HG02981 (cell line): ENCODE measurements around the gene ABLIM2.

Experiments used
- ATAC-seq: cut with Tn5 transposase; IDR thresholded peaks from one replicate; pipeline ENCODE4 v1.9.1; 2021; ENCODE audit warnings: mild to moderate bottlenecking, moderate library complexity; ENCODE audit not compliant: unreplicated experiment

ABLIM2 gene

GRCh38 chr4:8051644-8052043 lies 107.0 kb downstream of the ABLIM2 start:
- no peak for ATAC-seq

- ATAC-seq, result no peak
Measured at GRCh38 chr4:8050555-8051206, 107.9 kb downstream of the ABLIM2 start.

GRCh38 chr4:8050180-8050554 lies 108.4 kb downstream of the ABLIM2 start:
- ATAC-seq, result no peak

DNA sequence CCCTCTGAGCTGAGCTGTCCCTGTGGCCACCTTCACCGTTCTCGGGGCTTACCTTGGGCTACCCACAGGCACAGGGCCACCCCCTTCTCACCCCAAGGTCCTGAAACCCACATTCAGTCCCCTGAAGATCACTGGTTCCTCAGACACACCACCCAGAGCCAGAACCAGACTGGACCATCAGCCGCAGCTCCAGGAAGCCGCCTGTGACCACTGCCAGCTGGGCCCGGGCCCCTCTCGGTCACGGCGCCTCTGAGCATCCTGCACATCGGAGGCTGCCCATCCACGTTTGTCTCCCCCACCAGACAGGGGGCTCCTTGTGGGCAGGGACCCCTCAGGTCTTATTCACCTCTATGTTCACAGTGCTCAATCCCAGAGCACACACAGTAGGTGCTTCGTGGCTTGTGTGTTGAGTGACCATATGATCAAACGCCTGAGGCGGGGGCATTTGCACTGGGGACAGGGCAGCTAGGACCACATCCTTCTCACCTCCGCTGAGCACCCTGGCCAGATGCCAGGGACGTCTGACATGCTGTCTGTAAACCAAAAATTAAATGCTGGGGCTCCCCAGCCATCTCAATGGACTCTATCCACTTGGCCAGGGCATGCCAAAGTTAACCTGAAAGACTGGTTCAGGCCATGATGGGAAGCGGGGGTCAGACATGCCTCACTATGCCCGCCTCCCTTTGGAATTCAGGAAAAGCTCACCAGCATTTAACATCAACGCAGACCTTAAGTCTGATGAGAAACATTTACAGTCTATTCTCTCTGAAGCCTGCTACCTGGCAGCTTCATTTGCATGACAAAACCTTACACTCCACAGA lies 109.5 kb downstream of the ABLIM2 start:
- no peak for ATAC-seq

- no peak for ATAC-seq
Measured at GRCh38 chr4:8047837-8048678, 110.6 kb downstream of the ABLIM2 start.

GRCh38 chr4:8046925-8047541 lies 111.6 kb downstream of the ABLIM2 start:
- no peak for ATAC-seq

DNA sequence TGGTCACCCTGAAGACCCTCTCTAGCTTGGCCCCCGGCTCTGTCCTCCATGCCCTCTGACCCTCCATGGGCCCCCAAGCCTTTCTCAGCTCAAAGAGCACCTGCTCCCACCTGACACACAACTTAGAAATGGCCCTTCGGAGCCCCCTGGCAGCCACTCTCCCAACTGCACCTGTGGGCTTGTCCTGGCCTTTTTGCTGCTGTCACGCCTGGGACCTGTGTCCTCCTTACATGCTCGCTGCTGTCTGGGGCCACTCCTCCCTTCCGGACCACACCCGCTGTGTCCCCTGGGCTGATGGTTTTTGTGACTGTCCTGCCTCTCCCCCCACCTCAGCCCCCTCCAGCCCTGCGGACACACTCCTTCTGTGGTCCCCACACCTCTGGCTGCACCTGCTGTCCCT lies 112.7 kb downstream of the ABLIM2 start:
- no peak for ATAC-seq

GRCh38 chr4:8044699-8045098 lies 113.9 kb downstream of the ABLIM2 start:
- ATAC-seq, result no peak

- ATAC-seq, result no peak
Measured at GRCh38 chr4:8044244-8044643, 114.4 kb downstream of the ABLIM2 start.

- ATAC-seq, result no peak
Measured at GRCh38 chr4:8043596-8043995, 115.0 kb downstream of the ABLIM2 start.

- ATAC-seq, result no peak
Measured at GRCh38 chr4:8041868-8042267, 116.7 kb downstream of the ABLIM2 start.

DNA sequence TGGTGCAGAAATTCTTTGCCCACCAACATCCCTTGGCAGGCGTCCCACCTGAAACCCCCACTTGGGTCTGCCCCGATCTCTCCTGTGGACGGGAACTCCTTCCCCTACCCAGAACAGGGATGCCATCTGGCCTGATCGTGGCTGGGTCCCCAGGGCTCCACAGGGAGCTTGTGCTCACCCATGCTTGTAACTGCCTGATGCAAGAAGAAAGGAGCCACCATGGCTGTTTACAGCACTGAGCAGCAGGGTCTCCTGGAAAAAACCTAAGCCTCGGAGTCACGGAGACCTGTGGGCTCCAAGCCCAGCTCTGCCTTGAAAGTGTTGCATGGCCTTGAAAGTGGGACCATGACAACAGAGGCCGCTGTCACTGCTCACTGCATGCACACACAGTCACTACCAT lies 117.4 kb downstream of the ABLIM2 start:
- ATAC-seq, result no peak

DNA sequence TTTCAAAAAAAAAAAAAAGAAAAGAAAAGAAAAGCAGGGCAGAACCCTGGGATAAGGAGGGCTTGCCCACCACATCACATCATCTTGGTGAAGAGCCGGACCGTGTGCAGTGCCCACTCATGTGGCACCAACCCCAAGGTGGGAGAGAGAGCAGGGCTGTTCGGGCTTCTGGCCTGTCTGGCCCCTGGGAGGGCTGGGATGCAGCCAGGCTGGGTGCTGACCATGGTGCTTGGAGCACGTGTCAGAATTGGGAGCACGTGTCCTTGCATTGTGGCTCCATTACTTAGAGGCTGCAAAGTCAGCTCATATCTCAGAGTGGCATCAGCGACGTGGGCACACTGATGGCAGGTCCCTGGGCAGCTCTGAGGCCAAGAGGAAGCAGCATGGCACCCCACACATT lies 118.0 kb downstream of the ABLIM2 start:
- no peak for ATAC-seq

GRCh38 chr4:8039853-8040252 lies 118.8 kb downstream of the ABLIM2 start:
- no peak for ATAC-seq

GRCh38 chr4:8039290-8039689 lies 119.3 kb downstream of the ABLIM2 start:
- no peak for ATAC-seq

DNA sequence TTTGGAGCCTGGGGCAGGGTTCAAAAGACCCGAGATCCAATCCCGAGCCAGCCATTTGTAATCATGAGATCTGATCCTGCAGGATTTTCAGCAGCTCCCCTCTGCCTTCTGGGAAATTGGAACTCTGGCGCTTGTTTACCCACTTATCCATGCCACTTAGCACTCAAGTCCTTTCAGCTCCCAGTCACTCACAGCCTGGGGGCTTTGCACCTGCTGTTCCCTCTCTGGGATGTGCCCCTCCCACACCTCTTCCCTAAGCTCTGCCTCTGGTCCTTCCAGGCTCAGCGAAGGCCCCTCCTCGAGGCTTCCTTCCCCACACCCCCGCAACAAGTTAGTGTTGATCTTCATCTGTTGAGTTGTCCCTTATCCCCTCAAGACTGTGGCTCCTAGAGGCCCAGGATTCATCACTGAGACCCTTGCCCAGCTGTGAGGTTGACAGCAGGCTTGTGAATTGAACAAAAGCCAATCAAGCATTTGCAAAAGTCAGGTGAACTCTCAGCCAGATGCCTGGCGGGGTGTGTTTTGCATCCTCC lies 119.8 kb downstream of the ABLIM2 start:
- ATAC-seq, result no peak

GRCh38 chr4:8038083-8038482 lies 120.5 kb downstream of the ABLIM2 start:
- no peak for ATAC-seq

- ATAC-seq, result no peak
Measured at GRCh38 chr4:8037150-8037769, 121.4 kb downstream of the ABLIM2 start.

GRCh38 chr4:8035371-8035780 lies 123.2 kb downstream of the ABLIM2 start:
- no peak for ATAC-seq

- no peak for ATAC-seq
Measured at GRCh38 chr4:8033829-8034528, 124.6 kb downstream of the ABLIM2 start.
